Astrocyte of the cerebellum (primary cell): ENCODE results near the gene ZNF76.
"Not testable (repeated sequence)": the region's sequence is repeated elsewhere in the genome, so short reads cannot be mapped to it uniquely, and the experiment has no call there.

ENCODE experiments used
- DNase-seq: peaks from one replicate; pipeline ENCODE4 v3.0.0-alpha.2; 2011; ENCODE audit warnings: low read depth
- H3K4me3 ChIP-seq: 2 replicates; pipeline ENCODE4 v1.5.1; 2011; ENCODE audit warnings: mild to moderate bottlenecking, low read depth, low read length, moderate library complexity
- CTCF ChIP-seq: IDR thresholded peaks from 2 replicates; pipeline ENCODE4 v1.5.1; 2012; ENCODE audit warnings: low read length, low read depth, moderate library complexity, mild to moderate bottlenecking; ENCODE audit errors: missing control alignments
- in situ Hi-C: cut with HindIII; loops from 2 replicates; pipeline ENCODE4 v1.10.0; 2017; ENCODE audit warnings: low sequenced_read_pairs

The ZNF76 gene

GRCh38 chr6:35330541-35331119, 71.1 kb downstream of the ZNF76 start:
- DNase-seq, result no peak
- H3K4me3 ChIP-seq, result no peak overlapping the region
- no peak for TF ChIP-seq CTCF
- in situ Hi-C loops, result no loop called here

DNA sequence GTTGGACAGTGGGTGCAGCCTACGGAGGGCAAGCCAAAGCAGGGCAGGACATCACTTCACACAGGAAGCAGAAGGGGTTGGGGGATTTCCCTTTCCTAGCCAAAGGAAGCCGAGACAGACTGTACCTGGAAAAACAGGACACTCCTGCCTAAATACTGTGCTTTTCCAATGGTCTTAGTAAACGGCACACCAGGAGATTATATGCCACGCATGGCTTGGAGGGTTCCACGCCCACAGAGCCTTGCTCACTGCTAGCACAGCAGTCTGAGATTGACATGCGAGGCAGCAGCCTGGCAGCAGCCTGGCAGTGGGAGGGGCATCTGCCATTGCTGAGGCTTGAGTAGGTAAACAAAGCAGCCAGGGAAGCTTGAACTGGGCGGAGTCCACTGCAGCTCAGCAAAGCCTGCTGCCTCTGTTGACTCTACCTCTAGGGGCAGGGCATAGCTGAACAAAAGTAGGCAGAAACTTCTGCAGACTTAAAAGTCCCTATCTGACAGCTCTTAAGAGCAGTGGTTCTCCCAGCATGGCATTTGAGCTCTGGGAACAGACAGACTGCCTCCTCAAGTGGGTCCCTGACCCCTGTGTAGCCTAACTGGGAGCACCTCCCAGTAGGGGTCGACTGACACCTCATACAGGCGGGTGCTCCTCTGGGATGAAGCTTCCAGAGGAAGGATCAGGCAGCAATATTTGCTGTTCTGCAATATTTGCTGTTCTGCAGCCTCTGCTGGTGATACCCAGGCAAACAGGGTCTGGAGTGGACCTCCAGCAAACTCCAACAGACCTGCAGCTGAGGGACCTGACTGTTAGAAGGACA, 72.7 kb downstream of the ZNF76 start:
- DNase-seq, H3K4me3 ChIP-seq, in situ Hi-C loops: not testable (repeated sequence)

DNA sequence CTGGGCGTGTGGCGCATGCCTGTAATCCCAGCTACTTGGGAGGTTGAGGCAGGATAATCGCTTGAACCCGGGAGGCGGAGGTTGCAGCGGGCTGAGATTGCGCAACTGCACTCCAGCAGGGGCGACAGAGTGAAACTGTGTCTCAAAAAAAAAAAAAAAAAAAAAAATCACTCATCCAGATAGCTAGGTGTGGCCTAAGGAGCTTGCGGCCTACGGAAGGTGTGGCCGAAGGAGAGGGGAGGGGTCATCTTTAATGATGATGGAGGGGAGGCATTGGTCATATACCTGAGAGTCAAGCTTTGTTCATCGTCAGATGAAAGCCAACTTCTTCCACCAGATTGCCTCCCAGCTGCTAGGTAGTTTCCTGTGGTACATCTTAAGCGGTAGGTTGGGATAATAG, 82.0 kb downstream of the ZNF76 start:
- no peak for TF ChIP-seq CTCF
- in situ Hi-C loops, result loop anchor here (5.0 kb wide), 1 partner anchor 101 kb away; no protein-coding TSS in a partner anchor
- no peak overlapping the region for H3K4me3 ChIP-seq
- DNase-seq, result no peak

DNA sequence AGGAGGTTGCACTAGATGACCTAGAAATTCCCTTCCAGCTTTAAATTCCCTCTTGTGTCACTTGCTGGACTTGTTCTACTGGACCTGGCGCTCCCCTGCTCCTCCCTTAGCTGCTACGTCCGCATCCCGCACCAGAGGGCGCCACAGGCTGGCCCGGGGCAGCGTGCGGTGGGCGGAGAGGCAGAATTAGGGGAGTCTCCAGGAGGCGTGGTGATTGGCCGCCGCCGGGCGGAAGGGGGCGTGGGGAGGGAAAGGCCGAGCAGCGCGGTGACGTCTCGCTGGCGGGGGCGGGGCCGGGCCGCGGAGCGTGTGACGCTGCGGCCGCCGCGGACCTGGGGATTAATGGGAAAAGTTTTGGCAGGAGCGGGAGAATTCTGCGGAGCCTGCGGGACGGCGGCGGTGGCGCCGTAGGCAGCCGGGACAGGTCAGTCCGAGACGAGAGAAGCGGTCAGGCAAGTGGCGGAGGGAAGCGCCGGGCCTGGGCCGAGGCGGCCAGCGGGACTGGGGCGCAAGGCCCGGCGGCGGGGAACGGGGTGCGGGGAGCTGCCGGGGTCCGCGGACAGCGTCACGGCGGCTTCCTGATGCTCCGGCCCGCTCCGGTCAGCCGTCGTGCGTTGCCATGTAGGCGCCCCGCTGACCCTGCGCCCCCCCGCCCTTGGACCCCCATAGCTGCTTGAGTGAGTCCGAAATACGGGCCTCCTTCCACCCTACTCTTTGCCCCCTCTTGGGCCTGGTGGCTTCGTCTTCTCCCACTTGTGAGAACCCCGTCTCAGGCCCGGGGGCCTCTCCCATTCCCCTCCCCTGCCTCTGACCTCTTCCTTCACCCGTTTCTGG, 82.9 kb downstream of the ZNF76 start, which contains the start of gene PPARD:
PPARD (plus strand) TSS at position 301 of the 834 bp plus-strand sequence. CDS start 68,530 bp downstream, outside the sequence.
- peak within 1 kb of the TSS; percentile 52 for H3K4me3 ChIP-seq
- TF ChIP-seq CTCF, result peak; percentile 98
- in situ Hi-C loops, result loop anchor here (5.0 kb wide), 1 partner anchor 100 kb away; no protein-coding TSS in a partner anchor
- peak; percentile 90 for DNase-seq

- no peak for TF ChIP-seq CTCF
- no peak for DNase-seq
- H3K4me3 ChIP-seq, result peak overlapping the region; percentile 52
- in situ Hi-C loops, result loop anchor here (5.0 kb wide), 1 partner anchor 99 kb away; no protein-coding TSS in a partner anchor
These were observed 83.7 kb downstream of the ZNF76 start for GRCh38 chr6:35343092-35343834.

- TF ChIP-seq CTCF, result no peak
- H3K4me3 ChIP-seq, result peak overlapping the region; percentile 52
- DNase-seq, result no peak
- in situ Hi-C loops, result loop anchor here (5.0 kb wide), 1 partner anchor 98 kb away; no protein-coding TSS in a partner anchor
These were observed 84.5 kb downstream of the ZNF76 start for GRCh38 chr6:35343835-35344550.
